HT-29 (cell line): ENCODE measurements around the gene ZSCAN23. TPM values are rescaled to one million over a fixed set of nuclear protein-coding genes. Genes with fewer than 3 reads are reported as not detected.
A peak's percentile ranks its signal among the peaks of the same experiment; 100 is the strongest.
"Not testable (repeated sequence)": the region's sequence is repeated elsewhere in the genome, so short reads cannot be mapped to it uniquely, and the experiment has no call there.

Source experiments
- DNase-seq: peaks from one replicate; pipeline ENCODE4 v3.0.0-alpha.2; 2015; ENCODE audit warnings: low spot score
- total RNA-seq: library from RNA; depleted of rRNA; stranded (reverse); fragments of >200 nt; shearing (Covaris generic); gene quantifications from 2 replicates; pipeline ENCODE4 v1.2.3, GENCODE V29; 2014

The ZSCAN23 gene
- total RNA-seq, 1 experiment from 2014 or later = 0.64 TPM

GRCh38 chr6:28442586-28442985 lies 705 bp downstream of the ZSCAN23 start:
- DNase-seq = no peak

GRCh38 chr6:28436404-28436803 lies 6.9 kb downstream of the ZSCAN23 start:
- DNase-seq = no peak

DNA sequence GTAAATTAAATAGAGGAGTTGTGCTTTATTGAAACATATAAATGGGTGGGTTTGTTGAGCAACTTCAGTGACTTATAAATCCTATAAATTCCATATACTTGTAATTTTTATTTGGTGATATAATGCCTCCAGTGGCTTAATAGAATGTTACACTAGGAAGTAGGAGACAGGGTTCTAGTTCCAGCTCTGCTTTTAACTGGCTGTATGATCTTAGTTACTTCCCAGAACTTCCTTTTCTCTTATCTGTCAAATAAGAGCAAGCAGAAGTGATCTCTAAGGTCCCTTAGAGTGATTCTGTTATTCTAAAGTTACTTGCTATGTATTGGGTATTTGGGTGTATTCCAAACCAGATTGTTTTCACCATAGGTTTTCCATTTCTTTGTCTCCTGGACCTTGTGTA lies 10.2 kb downstream of the ZSCAN23 start:
- DNase-seq = no peak

DNA sequence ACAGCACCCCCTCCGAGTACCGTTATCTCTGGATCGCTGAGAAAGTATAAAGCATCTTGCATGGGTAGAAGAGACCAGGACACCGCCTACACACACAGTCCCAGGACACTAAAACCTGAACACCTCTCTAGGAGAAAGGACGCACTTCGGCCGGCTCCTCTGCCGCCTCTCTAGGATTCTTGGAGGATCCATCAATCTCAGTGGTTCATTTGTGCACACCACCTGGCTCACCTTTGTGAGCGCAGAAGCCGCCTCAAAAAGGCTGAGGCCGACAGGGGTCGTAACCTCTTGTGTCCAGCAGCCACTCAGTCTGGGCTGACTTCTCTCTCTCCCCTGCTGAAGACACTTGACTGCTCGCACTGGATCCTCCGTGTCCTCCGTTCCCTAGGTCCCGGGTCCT lies 13.5 kb downstream of the ZSCAN23 start:
- no peak for DNase-seq

- DNase-seq = no peak
These were observed 17.2 kb downstream of the ZSCAN23 start for GRCh38 chr6:28425944-28426541.

DNA sequence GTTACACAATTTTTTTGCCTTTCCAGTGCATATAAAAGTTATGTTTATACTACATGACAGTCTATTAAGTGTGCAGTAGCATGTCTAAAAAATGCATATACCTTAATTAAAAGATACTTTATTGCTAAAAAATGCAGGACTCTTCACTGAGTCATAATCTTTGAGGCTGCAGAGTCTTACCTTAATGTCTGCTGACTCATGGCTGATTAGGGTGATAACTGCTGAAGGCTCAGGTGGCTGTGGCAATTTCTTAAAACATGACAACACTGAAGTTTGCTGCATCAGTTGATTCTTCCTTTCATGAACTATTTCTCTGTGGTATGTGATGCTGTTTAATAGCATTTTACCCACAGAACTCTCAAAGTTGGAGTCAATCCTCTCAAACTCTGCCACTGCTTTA lies 19.1 kb downstream of the ZSCAN23 start:
- no peak for DNase-seq

GRCh38 chr6:28423546-28423945 lies 19.7 kb downstream of the ZSCAN23 start:
- DNase-seq = no peak

GRCh38 chr6:28413681-28414080 lies 29.6 kb downstream of the ZSCAN23 start:
- no peak for DNase-seq

DNA sequence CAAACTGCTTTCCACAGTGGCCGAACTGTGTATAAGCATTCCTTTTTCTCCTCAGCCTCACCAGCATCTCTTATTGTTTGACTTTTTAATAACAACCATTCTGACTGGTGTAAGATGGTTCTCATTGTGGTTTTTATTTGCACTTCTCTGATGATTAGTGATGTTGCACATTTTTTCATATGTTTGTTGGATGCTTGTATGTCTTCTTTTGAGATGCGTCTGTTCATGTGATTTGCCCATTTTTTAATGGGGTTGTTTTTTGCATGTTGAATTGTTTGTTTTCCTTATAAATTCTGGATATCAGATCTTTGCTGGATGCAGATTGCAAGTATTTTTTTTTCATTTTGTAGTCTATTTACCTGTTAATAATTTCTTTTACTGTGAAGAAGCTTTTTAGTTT lies 32.5 kb downstream of the ZSCAN23 start:
- DNase-seq = no peak

DNA sequence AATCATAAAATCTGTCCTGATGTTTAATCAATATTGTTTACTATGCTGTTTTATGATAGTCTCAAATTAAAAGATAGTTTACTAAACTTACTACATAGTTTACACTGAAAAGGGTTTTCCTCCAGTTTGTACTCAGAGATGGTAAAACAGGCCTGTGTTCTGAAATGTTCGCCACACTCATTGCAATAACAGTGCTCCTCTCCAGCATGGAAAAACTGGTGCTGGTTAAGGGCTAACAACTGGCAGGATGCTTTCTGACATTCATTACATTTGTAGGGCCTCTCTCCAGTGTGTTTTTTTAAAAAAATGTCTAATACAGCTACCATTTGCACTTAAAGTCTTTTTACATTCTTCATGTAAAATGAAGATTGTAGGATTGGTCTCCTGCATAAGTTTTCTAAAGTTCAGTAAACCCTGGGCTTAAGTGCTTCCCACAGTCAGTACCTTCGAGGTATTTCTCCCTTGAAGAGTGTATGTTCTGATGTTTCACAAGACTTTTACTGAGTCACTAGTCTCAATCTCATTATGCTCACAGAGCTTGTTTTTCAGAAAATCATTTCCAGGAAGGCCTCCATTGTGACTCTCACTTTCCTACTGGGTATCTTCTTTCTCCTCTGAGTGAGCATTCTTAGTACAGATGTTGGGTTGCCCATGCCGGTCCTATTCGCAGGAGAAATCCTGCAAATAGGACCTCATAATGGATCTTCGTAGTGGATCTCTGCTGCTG lies 35.1 kb downstream of the ZSCAN23 start:
- no peak for DNase-seq

GRCh38 chr6:28407401-28407800 lies 35.9 kb downstream of the ZSCAN23 start:
- no peak for DNase-seq

GRCh38 chr6:28403923-28404322 lies 39.4 kb downstream of the ZSCAN23 start:
- DNase-seq = not testable (repeated sequence)

DNA sequence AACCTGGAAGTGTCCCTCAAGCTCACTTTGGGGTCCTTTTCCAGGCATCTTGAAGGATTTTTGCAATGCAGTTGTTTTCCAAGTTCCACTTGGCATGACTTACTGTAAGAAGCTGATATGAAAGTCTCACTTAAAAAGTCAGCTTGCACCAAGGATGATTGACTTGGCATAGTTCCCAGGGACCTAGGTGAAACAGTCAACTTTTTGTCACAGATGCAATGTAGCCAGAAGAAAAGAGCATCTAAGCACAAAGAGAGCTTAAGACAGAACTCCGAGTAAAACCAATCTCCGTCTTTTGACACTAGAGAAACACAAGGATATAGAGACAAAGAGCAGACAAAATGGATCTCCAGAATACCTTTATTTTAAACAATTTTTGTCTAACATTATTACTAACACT lies 41.1 kb downstream of the ZSCAN23 start:
- no peak for DNase-seq

- DNase-seq = no peak
These were observed 42.1 kb downstream of the ZSCAN23 start for GRCh38 chr6:28401172-28401571.

DNA sequence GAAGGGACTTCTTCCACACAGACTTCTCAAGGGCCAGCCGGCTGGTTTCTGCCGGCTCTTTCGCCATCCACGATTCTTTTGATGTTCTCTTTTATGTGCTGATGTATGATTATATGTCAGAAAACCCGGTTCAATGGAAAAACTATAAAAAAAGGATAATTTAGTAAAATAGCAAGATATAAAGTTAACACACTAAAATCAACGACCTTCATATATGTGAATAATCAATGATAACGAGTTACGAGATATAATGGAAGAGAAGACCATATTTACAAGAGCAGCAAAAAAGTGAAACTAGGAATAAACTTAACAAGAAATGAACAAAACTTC lies 43.2 kb downstream of the ZSCAN23 start:
- DNase-seq = no peak

DNA sequence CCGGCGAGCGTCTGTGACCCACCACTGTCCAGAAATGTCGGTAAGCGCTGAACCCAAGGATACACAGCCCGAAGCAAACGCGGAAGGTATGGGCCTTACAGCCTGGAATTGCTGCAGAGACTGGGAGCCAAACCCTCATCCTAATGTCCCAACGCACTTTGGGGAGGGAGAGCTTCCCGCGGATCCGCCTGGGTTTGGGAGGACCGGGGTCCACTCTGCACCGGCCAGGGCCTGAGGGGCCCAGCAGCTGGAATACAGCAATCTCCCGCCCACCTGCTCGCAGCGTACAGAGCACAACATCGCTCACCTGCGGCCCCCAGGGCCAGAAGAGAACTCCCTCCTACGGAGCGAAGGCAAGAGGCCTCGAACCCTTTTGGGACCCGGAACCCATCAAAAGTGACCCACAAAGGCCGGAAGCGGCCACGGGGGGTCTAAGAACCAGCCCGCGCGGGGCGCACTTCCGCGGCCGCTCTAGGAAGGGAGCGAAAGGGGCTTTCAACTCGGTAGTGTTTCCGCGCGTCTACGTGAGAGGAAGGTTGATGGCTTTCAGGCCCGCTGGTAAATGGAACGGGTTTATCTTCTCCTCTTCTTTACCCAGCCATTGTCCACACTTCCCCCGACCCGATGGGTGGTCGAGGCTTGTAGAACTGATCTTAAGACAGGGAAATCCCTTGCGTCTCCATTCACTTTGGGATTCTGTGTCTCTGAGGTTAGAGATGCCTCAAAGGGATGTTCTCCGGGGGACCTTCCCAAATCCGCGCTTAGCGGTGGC lies 43.8 kb downstream of the ZSCAN23 start, which contains the start of gene ZSCAN12:
Gene ZSCAN12, minus strand, starts transcription at position 398 of the 772 bp plus-strand sequence. CDS start 1,342 bp downstream, outside the sequence.
- peak; percentile 90 for DNase-seq

DNA sequence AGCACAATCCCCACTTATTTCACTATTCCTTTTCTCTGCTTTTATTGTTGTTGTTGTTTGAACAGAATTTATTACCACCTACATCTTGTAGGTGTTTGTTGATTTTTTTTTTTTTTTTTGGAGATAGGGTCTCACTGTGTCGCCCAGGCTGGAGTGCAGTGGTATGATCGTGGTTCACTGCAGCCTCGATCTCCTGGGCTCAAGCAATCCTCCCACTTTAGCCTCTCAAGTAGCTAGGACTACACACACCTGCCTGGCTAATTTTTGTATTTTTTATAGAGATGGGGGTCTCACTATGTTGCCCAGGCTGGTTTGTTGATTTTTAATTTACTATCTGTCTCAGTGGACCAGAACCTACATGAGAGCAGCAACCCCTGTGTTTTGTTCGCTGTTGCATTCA lies 47.4 kb downstream of the ZSCAN23 start:
- DNase-seq = no peak

DNA sequence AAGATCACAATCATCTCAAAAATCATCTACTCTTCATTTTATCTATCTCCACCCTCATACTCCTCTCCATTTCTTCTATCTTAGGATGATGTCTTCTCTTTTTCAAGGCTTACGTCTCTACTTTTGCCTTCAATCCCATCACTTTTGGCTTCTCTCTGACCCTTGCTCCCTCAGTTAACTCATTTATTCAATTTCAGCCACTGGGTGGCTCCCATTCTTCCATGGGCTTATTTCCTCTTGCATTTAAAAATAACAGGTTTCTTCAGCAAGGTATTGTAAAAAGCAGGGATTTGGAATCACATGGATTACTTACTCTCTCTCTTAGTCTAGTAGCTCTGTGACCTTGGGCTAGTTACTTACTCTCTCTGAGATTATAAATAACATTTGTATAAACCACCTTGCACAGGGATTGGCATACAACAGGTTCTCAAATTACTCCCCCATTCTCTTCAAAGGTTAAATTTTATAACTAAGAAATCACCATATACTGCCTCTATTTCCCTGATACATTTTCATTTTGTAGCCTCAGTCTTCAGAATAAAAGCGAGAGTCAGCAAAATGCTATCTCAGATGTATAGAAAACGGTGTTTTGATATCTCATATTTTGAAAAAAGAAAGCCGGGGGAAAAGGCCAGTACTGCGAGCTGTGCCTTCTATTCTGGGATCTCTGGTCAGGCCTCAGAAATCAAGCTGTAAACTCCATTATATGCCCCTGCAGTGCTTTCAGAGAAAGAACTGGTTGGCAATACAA lies 49.2 kb downstream of the ZSCAN23 start:
- peak; percentile 36 for DNase-seq

- no peak for DNase-seq
These were observed 52.6 kb downstream of the ZSCAN23 start for GRCh38 chr6:28390688-28391087.

DNA sequence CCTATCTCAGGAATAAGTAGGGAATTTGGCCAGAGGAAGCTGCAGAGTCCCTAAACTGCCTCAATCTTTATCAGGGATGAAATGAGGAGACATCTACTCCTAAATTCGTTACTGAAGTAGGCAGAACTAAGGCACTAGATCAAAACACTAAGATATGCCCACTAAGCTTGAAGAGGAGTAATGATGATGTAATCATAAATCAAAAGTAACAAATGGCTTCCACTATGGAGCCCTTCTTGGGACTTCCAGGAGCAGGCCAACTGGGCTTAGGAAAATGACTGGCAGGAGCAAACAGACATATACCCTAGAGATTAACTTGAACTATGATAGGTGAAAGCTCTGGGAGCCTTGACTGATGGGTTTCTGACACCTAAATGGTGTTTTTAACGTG lies 59.2 kb downstream of the ZSCAN23 start:
- DNase-seq = no peak

DNA sequence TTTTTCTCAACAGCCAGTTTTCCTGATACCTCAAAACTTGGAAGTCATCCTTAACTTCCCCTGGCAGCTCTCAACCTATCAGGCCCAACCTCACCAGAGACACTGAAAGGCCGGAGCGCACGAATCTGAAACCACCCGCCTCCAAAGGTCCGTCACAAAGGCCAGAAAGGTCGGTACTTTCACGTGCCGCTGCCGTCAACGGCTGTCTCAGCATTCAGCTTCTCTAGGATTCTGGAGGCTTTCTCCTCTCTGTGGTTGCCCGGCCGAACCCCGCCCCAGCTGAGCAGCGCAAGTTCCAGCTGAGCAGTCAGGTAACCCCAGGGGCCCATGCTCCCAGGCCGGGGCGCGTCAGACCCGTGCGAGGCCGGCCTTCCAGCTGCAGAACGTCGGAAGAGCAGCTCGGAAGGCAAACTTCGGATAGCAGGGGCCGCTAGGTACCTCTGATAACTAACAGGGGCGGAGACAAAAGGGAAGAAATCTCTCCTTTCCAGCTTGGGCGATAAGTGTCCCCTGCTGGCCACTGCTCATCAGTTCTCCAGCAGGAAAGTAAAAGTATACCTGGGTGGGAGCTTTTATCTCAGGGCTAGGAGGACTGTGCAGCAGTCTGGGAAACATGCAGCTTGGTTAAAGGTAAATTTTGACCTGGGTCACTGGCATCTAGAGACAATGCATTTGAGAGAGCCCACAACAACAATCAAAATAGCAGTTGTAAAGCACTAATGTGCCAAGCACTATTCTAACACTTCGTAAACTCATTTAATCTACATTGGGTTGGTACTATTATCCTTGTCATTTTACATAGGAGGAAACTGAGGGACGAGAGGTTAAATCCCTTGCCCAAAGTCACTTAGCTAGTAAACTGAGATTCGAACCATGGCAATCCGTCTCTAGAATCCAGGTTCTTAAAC lies 59.8 kb downstream of the ZSCAN23 start:
- peak; percentile 90 for DNase-seq
